Vagina (tissue), 2 donors: ENCODE data around the gene HDAC7.
A peak's percentile ranks its signal among the peaks of the same experiment; 100 is the strongest.

Experiments
- CTCF ChIP-seq, 3 experiments: fragments of 450-650 bp in 2 of 3; fragments of 200-600 bp in 1 of 3; sonication (generic) in 1 of 3; IDR thresholded peaks; one replicate each; pipeline ENCODE4 v1.5.1; 2017 to 2019; ENCODE audit warnings: antibody characterized with exemption in 3 of 3, mild to moderate bottlenecking in 2 of 3, moderate library complexity in 2 of 3
- POLR2A ChIP-seq, 2 donors: fragments of 450-650 bp; IDR thresholded peaks; one replicate each; pipeline ENCODE4 v1.6.1; 2017; ENCODE audit warnings: antibody characterized with exemption in 2 of 2, mild to moderate bottlenecking in 2 of 2, moderate library complexity in 2 of 2
- POLR2AphosphoS5 ChIP-seq, 2 donors: sonication (generic); formaldehyde crosslinking; IDR thresholded peaks; one replicate each; pipeline ENCODE4 v1.9.0; 2017; ENCODE audit warnings: antibody characterized with exemption in 2 of 2, mild to moderate bottlenecking in 2 of 2, low read depth in 1 of 2; ENCODE audit not compliant: insufficient read depth in 1 of 2

GRCh38 chr12:47779301-47779942 is 40.3 kb downstream of the HDAC7 start:
- TF ChIP-seq CTCF (IDR thresholded peaks at IDR 0.05) (peak; percentile 87 to 98 (median 98)), POLR2A (IDR thresholded peaks at IDR 0.05) (no peak), POLR2AphosphoS5 (IDR thresholded peaks at IDR 0.05; ENCODE audit: insufficient read depth in 1 of 2, low read depth in 1 of 2) (peak in 1 of 2 donors; percentile 58)
